Measurements from ENCODE around the gene PEF1.

The PEF1 gene

DNA sequence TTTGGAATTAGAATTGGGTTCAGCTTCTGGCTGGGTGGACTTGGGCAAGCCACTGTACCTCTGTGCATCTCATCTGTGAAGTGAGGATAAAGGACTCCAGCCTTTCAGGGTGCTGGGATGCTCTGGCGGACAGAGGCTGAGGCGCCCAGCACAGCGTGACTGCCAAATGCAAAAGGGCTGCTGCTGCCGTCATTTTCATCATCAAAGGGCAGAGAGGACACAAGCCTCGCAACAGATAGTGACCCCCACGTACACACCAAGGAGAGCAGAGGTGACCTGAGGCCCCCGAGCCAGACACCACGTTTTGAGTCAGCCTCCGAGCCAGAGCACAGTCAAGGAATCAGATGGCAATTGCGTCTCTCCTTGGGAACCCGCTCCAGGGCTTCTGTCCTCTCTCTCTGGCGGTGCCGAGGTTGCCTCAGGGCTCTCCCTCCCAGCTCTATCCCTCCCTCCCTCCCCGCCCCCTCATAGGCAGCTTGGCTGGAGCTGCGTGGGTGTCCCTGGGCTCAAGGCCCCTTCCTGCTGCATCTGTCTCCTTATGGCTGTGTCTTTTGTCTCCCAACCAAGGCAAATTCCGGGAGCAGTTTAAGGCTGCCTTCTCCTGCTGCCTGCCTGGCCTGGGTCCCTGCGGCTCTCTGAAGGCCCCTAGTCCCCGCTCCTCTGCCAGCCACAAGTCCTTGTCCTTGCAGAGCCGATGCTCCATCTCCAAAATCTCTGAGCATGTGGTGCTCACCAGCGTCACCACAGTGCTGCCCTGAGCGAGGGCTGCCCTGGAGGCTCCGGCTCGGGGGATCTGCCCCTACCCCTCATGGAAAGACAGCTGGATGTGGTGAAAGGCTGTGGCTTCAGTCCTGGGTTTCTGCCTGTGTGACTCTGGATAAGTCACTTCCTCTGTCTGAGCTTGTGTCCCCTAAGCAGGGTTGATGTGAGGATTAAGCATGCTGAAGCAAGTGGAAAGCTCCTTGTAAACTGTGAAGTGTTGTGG, 18.2 kb downstream of the PEF1 start:
- ChIA-PET POLR2A (no interaction called here), CTCF (interaction anchor here (0.6 kb wide), 1 partner anchor 8 kb away, joined by 3 read pairs; no protein-coding TSS in a partner anchor)
- TF ChIP-seq BHLHE40 (IDR thresholded peaks at IDR 0.05; ENCODE audit: borderline replicate concordance): no peak
- no peak for TF ChIP-seq TARDBP (IDR thresholded peaks at IDR 0.05)
- no peak for TF ChIP-seq CTBP1 (IDR thresholded peaks at IDR 0.05; ENCODE audit: borderline replicate concordance)
- TF ChIP-seq ZNF384 (IDR thresholded peaks at IDR 0.05): no peak
- no peak for TF ChIP-seq LEF1 (IDR thresholded peaks at IDR 0.05; ENCODE audit: borderline replicate concordance)
- TF ChIP-seq NFRKB (IDR thresholded peaks at IDR 0.05): no peak
- TF ChIP-seq FOXM1 (IDR thresholded peaks at IDR 0.05; ENCODE audit: borderline replicate concordance): no peak
- TF ChIP-seq HDGF (IDR thresholded peaks at IDR 0.05; ENCODE audit: borderline replicate concordance): no peak
- TF ChIP-seq SP1 (IDR thresholded peaks at IDR 0.05): no peak
- no peak for TF ChIP-seq ARNT (IDR thresholded peaks at IDR 0.05)
- no peak for TF ChIP-seq SUZ12 (IDR thresholded peaks at IDR 0.05)
- TF ChIP-seq FOXK2 (IDR thresholded peaks at IDR 0.05): no peak
- no peak for TF ChIP-seq L3MBTL2 (conservative IDR thresholded peaks at IDR 0.05)
- no peak for DNase-seq (ENCODE audit: extremely low spot score)

DNA sequence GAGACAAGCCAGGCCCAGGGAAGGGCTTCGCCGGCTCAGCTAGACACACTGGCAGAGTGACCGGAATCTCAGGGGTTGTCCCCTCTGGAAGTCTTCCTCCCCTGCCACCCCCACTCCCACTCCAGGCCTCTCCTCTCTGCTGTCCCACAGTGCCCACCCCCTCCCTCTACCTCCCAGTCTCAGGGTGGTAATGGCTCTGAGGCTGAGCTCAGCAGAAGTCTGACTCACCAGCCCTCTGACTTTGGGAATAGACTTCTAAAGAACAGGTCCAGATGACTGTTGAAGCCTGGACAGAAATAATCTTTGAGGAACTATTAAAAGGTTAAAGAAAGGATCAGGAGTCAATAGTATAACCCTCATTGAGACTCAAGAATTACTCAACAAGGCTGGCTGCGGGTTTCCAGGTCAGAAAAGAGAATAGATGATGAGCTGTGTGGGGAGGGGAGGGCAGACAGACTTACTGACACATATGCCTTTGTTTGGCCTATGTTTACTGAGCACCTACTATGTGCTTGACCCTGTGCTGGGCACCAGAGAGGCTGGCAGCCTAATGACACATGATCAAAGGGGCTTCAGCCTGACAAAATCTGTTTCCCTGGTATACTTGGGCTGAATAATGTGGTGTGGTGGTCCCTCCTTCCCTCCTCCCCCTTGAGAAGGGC, 19.0 kb downstream of the PEF1 start:
- ChIA-PET CTCF (no interaction called here), POLR2A (no interaction called here)
- no peak for TF ChIP-seq LEF1 (IDR thresholded peaks at IDR 0.05; ENCODE audit: borderline replicate concordance)
- no peak for TF ChIP-seq NFRKB (IDR thresholded peaks at IDR 0.05)
- TF ChIP-seq BHLHE40 (IDR thresholded peaks at IDR 0.05; ENCODE audit: borderline replicate concordance): no peak
- TF ChIP-seq FOXK2 (IDR thresholded peaks at IDR 0.05): no peak
- no peak for TF ChIP-seq TARDBP (IDR thresholded peaks at IDR 0.05)
- TF ChIP-seq FOXM1 (IDR thresholded peaks at IDR 0.05; ENCODE audit: borderline replicate concordance): no peak
- TF ChIP-seq, protein P1, sequence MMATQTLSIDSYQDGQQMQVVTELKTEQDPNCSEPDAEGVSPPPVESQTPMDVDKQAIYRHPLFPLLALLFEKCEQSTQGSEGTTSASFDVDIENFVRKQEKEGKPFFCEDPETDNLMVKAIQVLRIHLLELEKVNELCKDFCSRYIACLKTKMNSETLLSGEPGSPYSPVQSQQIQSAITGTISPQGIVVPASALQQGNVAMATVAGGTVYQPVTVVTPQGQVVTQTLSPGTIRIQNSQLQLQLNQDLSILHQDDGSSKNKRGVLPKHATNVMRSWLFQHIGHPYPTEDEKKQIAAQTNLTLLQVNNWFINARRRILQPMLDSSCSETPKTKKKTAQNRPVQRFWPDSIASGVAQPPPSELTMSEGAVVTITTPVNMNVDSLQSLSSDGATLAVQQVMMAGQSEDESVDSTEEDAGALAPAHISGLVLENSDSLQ (IDR thresholded peaks at IDR 0.05): no peak
- TF ChIP-seq SUZ12 (IDR thresholded peaks at IDR 0.05): no peak
- TF ChIP-seq L3MBTL2 (conservative IDR thresholded peaks at IDR 0.05): no peak
- no peak for TF ChIP-seq ELF4 (IDR thresholded peaks at IDR 0.05)
- TF ChIP-seq FOXA1 (IDR thresholded peaks at IDR 0.05): no peak
- no peak for TF ChIP-seq HDGF (IDR thresholded peaks at IDR 0.05; ENCODE audit: borderline replicate concordance)
- no peak for TF ChIP-seq ARNT (IDR thresholded peaks at IDR 0.05)
- no peak for TF ChIP-seq CTBP1 (IDR thresholded peaks at IDR 0.05; ENCODE audit: borderline replicate concordance)
- TF ChIP-seq ZNF384 (IDR thresholded peaks at IDR 0.05): no peak
- no peak for TF ChIP-seq SP1 (IDR thresholded peaks at IDR 0.05)
- no peak for DNase-seq (ENCODE audit: extremely low spot score)

DNA sequence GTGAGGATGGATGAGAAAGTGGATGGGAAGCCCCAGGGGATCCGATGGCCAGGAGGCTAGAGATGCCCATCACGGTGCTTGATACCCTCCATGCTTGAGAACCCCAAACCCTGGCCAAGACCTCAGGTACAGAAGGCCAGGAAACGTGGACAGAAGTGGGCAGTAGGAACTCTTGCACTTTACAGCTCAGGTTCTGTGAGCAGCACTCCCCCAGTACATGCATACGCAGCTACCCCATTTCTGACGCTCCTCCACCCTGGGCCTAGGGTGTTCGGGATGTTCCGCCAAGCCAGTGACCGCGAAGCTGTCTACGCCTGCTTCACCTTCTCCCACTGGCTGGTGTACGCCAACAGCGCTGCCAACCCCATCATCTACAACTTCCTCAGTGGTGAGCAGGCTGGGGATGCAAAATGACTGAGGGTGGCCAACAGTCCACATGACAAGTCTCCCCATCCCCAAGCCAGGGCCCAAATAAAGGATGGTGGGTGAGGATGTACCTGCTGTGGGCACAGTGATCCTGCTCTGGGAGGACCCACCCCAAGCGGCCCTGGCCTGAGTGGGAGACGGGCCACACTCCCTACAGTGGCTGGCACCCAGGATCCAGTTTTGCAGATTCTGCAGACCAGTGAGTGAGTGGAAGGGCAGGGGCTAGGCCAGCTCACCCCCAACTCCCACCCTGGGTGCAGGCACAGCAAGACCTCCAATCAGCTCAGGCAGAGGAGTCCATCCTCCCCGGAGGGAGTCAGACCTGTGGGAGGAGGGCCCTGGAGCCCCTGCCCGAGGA, 19.8 kb downstream of the PEF1 start:
- DNase-seq (ENCODE audit: extremely low spot score): no peak

DNA sequence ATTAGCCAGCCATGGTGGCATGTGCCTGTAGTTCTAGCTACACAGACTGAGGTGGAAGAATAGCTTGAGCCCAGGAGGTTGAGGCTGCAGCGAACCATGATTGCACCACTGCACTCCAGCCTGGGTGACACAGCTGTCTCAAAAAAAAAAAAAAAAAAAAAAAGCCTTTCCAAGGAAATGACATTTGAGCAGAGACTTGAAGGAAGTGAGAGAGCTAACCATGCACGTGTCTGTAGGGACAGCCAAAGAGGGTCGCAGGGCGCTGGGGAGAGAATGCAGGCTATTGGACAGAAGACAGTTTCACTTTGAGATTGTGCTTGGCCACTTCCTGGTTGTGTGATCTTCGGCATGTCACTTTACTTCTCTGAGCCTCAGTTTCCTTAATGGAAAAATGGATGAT, 20.4 kb downstream of the PEF1 start:
- no peak for TF ChIP-seq SP1 (IDR thresholded peaks at IDR 0.05)
- TF ChIP-seq FOXA1 (IDR thresholded peaks at IDR 0.05): no peak
- no peak for TF ChIP-seq HDGF (IDR thresholded peaks at IDR 0.05; ENCODE audit: borderline replicate concordance)
- ChIA-PET POLR2A (no interaction called here), CTCF (no interaction called here)
- DNase-seq (ENCODE audit: extremely low spot score): no peak

More for the DNA sequence above, 19.8 kb downstream of the PEF1 start:
- TF ChIP-seq ARNT (IDR thresholded peaks at IDR 0.05): no peak
- TF ChIP-seq NFRKB (IDR thresholded peaks at IDR 0.05): no peak
- TF ChIP-seq FOXA1 (IDR thresholded peaks at IDR 0.05): no peak
- TF ChIP-seq LEF1 (IDR thresholded peaks at IDR 0.05; ENCODE audit: borderline replicate concordance): no peak
- TF ChIP-seq FOXK2 (IDR thresholded peaks at IDR 0.05): no peak
- no peak for TF ChIP-seq ZNF384 (IDR thresholded peaks at IDR 0.05)
- no peak for TF ChIP-seq SUZ12 (IDR thresholded peaks at IDR 0.05)
- TF ChIP-seq ELF4 (IDR thresholded peaks at IDR 0.05): no peak
- TF ChIP-seq, protein P1 (IDR thresholded peaks at IDR 0.05): no peak
- no peak for TF ChIP-seq CTBP1 (IDR thresholded peaks at IDR 0.05; ENCODE audit: borderline replicate concordance)
- no peak for TF ChIP-seq TARDBP (IDR thresholded peaks at IDR 0.05)
- TF ChIP-seq HDGF (IDR thresholded peaks at IDR 0.05; ENCODE audit: borderline replicate concordance): no peak
- TF ChIP-seq BHLHE40 (IDR thresholded peaks at IDR 0.05; ENCODE audit: borderline replicate concordance): no peak
- no peak for TF ChIP-seq SP1 (IDR thresholded peaks at IDR 0.05)
- no peak for TF ChIP-seq FOXM1 (IDR thresholded peaks at IDR 0.05; ENCODE audit: borderline replicate concordance)
- ChIA-PET CTCF (no interaction called here), POLR2A (no interaction called here)

DNA sequence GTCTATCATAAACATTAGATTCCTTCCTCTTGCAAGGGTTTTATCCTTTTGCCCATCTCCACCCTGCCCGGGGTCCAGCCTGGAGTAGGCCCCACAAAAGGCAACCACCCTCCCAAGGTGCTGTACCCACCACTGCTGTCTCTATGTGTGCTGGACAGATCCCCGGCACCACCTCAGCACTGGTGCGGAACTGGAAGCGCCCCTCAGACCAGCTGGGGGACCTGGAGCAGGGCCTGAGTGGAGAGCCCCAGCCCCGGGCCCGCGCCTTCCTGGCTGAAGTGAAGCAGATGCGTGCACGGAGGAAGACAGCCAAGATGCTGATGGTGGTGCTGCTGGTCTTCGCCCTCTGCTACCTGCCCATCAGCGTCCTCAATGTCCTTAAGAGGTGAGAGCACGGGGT, 21.3 kb downstream of the PEF1 start:
- TF ChIP-seq NFRKB (IDR thresholded peaks at IDR 0.05) (no peak), ZNF384 (IDR thresholded peaks at IDR 0.05) (no peak), ARNT (IDR thresholded peaks at IDR 0.05) (no peak), LEF1 (IDR thresholded peaks at IDR 0.05; ENCODE audit: borderline replicate concordance) (no peak), SP1 (IDR thresholded peaks at IDR 0.05) (no peak), ELF4 (IDR thresholded peaks at IDR 0.05) (no peak), CTBP1 (IDR thresholded peaks at IDR 0.05; ENCODE audit: borderline replicate concordance) (no peak), FOXA1 (IDR thresholded peaks at IDR 0.05) (no peak), SUZ12 (IDR thresholded peaks at IDR 0.05) (no peak), L3MBTL2 (conservative IDR thresholded peaks at IDR 0.05) (no peak), FOXK2 (IDR thresholded peaks at IDR 0.05) (no peak), FOXM1 (IDR thresholded peaks at IDR 0.05; ENCODE audit: borderline replicate concordance) (no peak)
- TF ChIP-seq, protein P1 (IDR thresholded peaks at IDR 0.05): no peak
- ChIA-PET CTCF (interaction anchor here (0.8 kb wide), 1 partner anchor 10 kb away, joined by 3 read pairs; no protein-coding TSS in a partner anchor), POLR2A (no interaction called here)
- no peak for DNase-seq (ENCODE audit: extremely low spot score)
